GM12878 (cell line): ENCODE measurements around the gene AKT1. TPM values are rescaled to one million over a fixed set of nuclear protein-coding genes. Genes with fewer than 3 reads are reported as not detected.

Source experiments
- RELA ChIP-seq: fragments of 450-650 bp; IDR thresholded peaks from 2 replicates; pipeline ENCODE4 v1.8.0; 2014; ENCODE audit warnings: borderline replicate concordance; ENCODE audit not compliant: partially characterized antibody
- polyA plus RNA-seq, 11 experiments: library from polyadenylated mRNA; depleted of rRNA in 4 of 11; unstranded in 6 of 11; stranded (reverse) in 5 of 11; fragments of >200 nt; fragmentation: Nextera tagmentation in 4 of 11; fragmentation: Illumina TruSeq in 1 of 11; extraction: Ambion mirVana in 4 of 11; extraction: Trizol in 1 of 11; gene quantifications; 1 replicate in 1 of 11; 2 replicates in 10 of 11; pipeline versions ENCODE4 v1.2.1 to v1.2.3, GENCODE V29; 2011 to 2016; ENCODE audit warnings: inconsistent platforms in 2 of 11, missing spikeins in 2 of 11, low read depth in 1 of 11
- total RNA-seq, 4 experiments: library from RNA; depleted of rRNA in 3 of 4; stranded (reverse); fragments of >200 nt in 3 of 4; fragmentation: Illumina TruSeq in 1 of 4; extraction: Trizol in 1 of 4; gene quantifications; 2 replicates each; pipeline versions ENCODE4 v1.2.1 to v1.2.3, GENCODE V29; 2013 to 2021
- TF ChIP-seq, protein P1 (sequence below): IDR thresholded peaks from 2 replicates; pipeline ENCODE4 v1.6.1; 2012; ENCODE audit warnings: low read depth, low read length, improper control_type of control experiment
- TF ChIP-seq, protein P2 (sequence below): IDR thresholded peaks from 2 replicates; pipeline ENCODE4 v1.6.1; 2012; ENCODE audit warnings: mild to moderate bottlenecking, low read depth, low read length
- TF ChIP-seq, protein P3 (sequence below): fragments of 450-650 bp; IDR thresholded peaks from 2 replicates; pipeline ENCODE4 v1.6.1; 2017; ENCODE audit warnings: mild to moderate bottlenecking, moderate library complexity

AKT1 gene
- total and polyA plus RNA-seq, 10 of the 15 experiments (the other 5 are each of a cell fraction or from before 2014, with no cell fraction given), result 0.63 to 110 (median 58.9) TPM

DNA sequence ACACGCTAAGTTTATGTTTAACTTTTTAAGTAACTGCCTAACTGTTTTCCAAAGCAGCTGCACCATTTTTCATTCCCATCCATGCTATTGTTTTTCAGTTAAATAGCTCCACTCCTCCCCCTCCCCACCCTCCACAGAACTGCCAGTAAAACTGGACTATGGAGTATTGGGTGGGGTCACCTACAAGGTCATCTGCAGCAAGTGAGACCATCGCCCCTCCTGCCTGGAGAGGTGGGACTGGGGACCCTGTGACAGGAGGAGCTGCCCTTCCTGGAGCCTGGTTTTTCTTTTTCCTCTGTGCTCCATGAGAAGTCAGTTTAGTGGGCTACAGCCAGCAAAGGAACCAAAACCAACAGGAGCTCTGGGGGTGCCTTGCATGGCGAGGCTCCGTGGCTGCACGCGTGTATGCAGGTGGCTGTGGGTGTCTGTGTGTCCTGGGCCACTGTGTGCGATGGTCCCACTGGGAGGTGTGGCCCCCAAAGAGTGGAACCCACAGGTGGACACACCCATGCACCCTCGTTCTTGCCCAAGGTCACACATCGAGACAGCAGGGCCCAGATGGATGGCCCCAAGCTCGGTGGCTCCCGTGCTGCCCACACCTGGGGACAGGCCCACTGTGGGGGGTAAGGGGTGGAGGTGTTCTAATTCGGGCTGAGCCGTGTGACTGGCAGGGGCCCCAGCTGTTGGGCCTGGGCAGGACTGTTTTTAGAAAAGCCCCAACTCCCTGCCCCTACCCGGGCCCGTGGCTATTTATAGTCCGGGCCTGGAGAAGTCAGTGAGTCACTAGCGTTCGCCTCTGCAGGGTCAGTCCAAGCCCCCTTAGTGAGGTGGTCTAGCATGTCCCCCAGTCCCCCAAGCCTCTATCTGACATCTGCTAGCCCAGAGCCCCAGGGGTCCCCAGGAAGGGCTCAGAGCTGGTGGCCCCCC lies 73.8 kb downstream of the AKT1 start (continued):
- no peak for TF ChIP-seq RELA
- TF ChIP-seq, protein P1, sequence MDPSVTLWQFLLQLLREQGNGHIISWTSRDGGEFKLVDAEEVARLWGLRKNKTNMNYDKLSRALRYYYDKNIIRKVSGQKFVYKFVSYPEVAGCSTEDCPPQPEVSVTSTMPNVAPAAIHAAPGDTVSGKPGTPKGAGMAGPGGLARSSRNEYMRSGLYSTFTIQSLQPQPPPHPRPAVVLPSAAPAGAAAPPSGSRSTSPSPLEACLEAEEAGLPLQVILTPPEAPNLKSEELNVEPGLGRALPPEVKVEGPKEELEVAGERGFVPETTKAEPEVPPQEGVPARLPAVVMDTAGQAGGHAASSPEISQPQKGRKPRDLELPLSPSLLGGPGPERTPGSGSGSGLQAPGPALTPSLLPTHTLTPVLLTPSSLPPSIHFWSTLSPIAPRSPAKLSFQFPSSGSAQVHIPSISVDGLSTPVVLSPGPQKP, result no peak
- TF ChIP-seq, protein P2, sequence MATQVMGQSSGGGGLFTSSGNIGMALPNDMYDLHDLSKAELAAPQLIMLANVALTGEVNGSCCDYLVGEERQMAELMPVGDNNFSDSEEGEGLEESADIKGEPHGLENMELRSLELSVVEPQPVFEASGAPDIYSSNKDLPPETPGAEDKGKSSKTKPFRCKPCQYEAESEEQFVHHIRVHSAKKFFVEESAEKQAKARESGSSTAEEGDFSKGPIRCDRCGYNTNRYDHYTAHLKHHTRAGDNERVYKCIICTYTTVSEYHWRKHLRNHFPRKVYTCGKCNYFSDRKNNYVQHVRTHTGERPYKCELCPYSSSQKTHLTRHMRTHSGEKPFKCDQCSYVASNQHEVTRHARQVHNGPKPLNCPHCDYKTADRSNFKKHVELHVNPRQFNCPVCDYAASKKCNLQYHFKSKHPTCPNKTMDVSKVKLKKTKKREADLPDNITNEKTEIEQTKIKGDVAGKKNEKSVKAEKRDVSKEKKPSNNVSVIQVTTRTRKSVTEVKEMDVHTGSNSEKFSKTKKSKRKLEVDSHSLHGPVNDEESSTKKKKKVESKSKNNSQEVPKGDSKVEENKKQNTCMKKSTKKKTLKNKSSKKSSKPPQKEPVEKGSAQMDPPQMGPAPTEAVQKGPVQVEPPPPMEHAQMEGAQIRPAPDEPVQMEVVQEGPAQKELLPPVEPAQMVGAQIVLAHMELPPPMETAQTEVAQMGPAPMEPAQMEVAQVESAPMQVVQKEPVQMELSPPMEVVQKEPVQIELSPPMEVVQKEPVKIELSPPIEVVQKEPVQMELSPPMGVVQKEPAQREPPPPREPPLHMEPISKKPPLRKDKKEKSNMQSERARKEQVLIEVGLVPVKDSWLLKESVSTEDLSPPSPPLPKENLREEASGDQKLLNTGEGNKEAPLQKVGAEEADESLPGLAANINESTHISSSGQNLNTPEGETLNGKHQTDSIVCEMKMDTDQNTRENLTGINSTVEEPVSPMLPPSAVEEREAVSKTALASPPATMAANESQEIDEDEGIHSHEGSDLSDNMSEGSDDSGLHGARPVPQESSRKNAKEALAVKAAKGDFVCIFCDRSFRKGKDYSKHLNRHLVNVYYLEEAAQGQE, result no peak
- TF ChIP-seq, protein P3, sequence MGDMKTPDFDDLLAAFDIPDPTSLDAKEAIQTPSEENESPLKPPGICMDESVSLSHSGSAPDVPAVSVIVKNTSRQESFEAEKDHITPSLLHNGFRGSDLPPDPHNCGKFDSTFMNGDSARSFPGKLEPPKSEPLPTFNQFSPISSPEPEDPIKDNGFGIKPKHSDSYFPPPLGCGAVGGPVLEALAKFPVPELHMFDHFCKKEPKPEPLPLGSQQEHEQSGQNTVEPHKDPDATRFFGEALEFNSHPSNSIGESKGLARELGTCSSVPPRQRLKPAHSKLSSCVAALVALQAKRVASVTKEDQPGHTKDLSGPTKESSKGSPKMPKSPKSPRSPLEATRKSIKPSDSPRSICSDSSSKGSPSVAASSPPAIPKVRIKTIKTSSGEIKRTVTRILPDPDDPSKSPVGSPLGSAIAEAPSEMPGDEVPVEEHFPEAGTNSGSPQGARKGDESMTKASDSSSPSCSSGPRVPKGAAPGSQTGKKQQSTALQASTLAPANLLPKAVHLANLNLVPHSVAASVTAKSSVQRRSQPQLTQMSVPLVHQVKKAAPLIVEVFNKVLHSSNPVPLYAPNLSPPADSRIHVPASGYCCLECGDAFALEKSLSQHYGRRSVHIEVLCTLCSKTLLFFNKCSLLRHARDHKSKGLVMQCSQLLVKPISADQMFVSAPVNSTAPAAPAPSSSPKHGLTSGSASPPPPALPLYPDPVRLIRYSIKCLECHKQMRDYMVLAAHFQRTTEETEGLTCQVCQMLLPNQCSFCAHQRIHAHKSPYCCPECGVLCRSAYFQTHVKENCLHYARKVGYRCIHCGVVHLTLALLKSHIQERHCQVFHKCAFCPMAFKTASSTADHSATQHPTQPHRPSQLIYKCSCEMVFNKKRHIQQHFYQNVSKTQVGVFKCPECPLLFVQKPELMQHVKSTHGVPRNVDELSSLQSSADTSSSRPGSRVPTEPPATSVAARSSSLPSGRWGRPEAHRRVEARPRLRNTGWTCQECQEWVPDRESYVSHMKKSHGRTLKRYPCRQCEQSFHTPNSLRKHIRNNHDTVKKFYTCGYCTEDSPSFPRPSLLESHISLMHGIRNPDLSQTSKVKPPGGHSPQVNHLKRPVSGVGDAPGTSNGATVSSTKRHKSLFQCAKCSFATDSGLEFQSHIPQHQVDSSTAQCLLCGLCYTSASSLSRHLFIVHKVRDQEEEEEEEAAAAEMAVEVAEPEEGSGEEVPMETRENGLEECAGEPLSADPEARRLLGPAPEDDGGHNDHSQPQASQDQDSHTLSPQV, result no peak

Other genes with a start within 250 kb of the AKT1 start
Only the 7 nearest of the 11 such genes appear.
- 16.3 and 21.1 TPM in 2 replicates for gene INF2, start 106.1 kb downstream of the AKT1 start, total RNA-seq (2014; rRNA removed)
- 5.7 and 5.8 TPM in 2 replicates for gene INF2, start 106.1 kb downstream of the AKT1 start, total RNA-seq (2014; rRNA removed; fragmentation: Illumina TruSeq; extraction: Trizol)
- gene INF2, start 106.1 kb downstream of the AKT1 start, total RNA-seq (2021), result 42.7 and 43.2 TPM in 2 replicates
- 3.8 and 7.6 TPM in 2 replicates for gene INF2, start 106.1 kb downstream of the AKT1 start, polyA plus RNA-seq (2011; rRNA removed)
- 2.7 and 5.3 TPM in 2 replicates for gene INF2, start 106.1 kb downstream of the AKT1 start, polyA plus RNA-seq (2014; fragmentation: Illumina TruSeq; extraction: Trizol)
- 1 to 10 TPM in 1 of 2 experiments, under 1 TPM in 1; 0.72 to 2.1 TPM for gene INF2, start 106.1 kb downstream of the AKT1 start, polyA plus RNA-seq (2014; fragmentation: Nextera tagmentation; extraction: Ambion mirVana)
- gene INF2, start 106.1 kb downstream of the AKT1 start, polyA plus RNA-seq (2014; rRNA removed), result 28.2 and 33.9 TPM in 2 replicates
- 1 to 10 TPM; 8.9 to 9.1 TPM for gene INF2, start 106.1 kb downstream of the AKT1 start, polyA plus RNA-seq (2016; fragmentation: Nextera tagmentation; extraction: Ambion mirVana)
- gene ADSS1, start 71.5 kb downstream of the AKT1 start, total RNA-seq (2014; rRNA removed), result not detected in 2 replicates
- gene ADSS1, start 71.5 kb downstream of the AKT1 start, total RNA-seq (2014; rRNA removed; fragmentation: Illumina TruSeq; extraction: Trizol), result not detected in 2 replicates
- gene ADSS1, start 71.5 kb downstream of the AKT1 start, total RNA-seq (2021), result 0.28 TPM in 1 of 2 replicates, not detected in the other
- gene ADSS1, start 71.5 kb downstream of the AKT1 start, polyA plus RNA-seq (2011; rRNA removed), result 0.19 and 0.39 TPM in 2 replicates
- 0.12 TPM in 1 of 2 replicates, not detected in the other for gene ADSS1, start 71.5 kb downstream of the AKT1 start, polyA plus RNA-seq (2014; fragmentation: Illumina TruSeq; extraction: Trizol)
- gene ADSS1, start 71.5 kb downstream of the AKT1 start, polyA plus RNA-seq (2014; fragmentation: Nextera tagmentation; extraction: Ambion mirVana), result under 1 TPM in 1 of 2 experiments, not detected in 1; 0.11 TPM
- gene ADSS1, start 71.5 kb downstream of the AKT1 start, polyA plus RNA-seq (2014; rRNA removed), result 0.45 TPM in 1 of 2 replicates, not detected in the other
- gene ADSS1, start 71.5 kb downstream of the AKT1 start, polyA plus RNA-seq (2016; fragmentation: Nextera tagmentation; extraction: Ambion mirVana), result not detected
- 182 and 197 TPM in 2 replicates for gene SIVA1, start 42.6 kb downstream of the AKT1 start, total RNA-seq (2014; rRNA removed)
- 18.8 and 26.6 TPM in 2 replicates for gene SIVA1, start 42.6 kb downstream of the AKT1 start, total RNA-seq (2014; rRNA removed; fragmentation: Illumina TruSeq; extraction: Trizol)
- 128 and 137 TPM in 2 replicates for gene SIVA1, start 42.6 kb downstream of the AKT1 start, total RNA-seq (2021)
- gene SIVA1, start 42.6 kb downstream of the AKT1 start, polyA plus RNA-seq (2011; rRNA removed), result 29.6 and 75.5 TPM in 2 replicates
- gene SIVA1, start 42.6 kb downstream of the AKT1 start, polyA plus RNA-seq (2014; fragmentation: Illumina TruSeq; extraction: Trizol), result 4.0 and 7.6 TPM in 2 replicates
- 10 to 100 TPM in 1 of 2 experiments, 1 to 10 TPM in 1; 4.6 to 30.6 TPM for gene SIVA1, start 42.6 kb downstream of the AKT1 start, polyA plus RNA-seq (2014; fragmentation: Nextera tagmentation; extraction: Ambion mirVana)
- gene SIVA1, start 42.6 kb downstream of the AKT1 start, polyA plus RNA-seq (2014; rRNA removed), result 173 and 207 TPM in 2 replicates
- gene SIVA1, start 42.6 kb downstream of the AKT1 start, polyA plus RNA-seq (2016; fragmentation: Nextera tagmentation; extraction: Ambion mirVana), result 100 to 1,000 TPM; 270 to 282 TPM
- gene ZBTB42, start 5.4 kb upstream of the AKT1 start, total RNA-seq (2014; rRNA removed), result 0.33 and 0.68 TPM in 2 replicates
- gene ZBTB42, start 5.4 kb upstream of the AKT1 start, total RNA-seq (2014; rRNA removed; fragmentation: Illumina TruSeq; extraction: Trizol), result 0.46 and 0.54 TPM in 2 replicates
- gene ZBTB42, start 5.4 kb upstream of the AKT1 start, total RNA-seq (2021), result 1.2 and 1.3 TPM in 2 replicates
- gene ZBTB42, start 5.4 kb upstream of the AKT1 start, polyA plus RNA-seq (2011; rRNA removed), result 0.10 and 0.22 TPM in 2 replicates
- gene ZBTB42, start 5.4 kb upstream of the AKT1 start, polyA plus RNA-seq (2014; fragmentation: Illumina TruSeq; extraction: Trizol), result 0.13 TPM in 1 of 2 replicates, not detected in the other
- under 1 TPM in 1 of 2 experiments, not detected in 1; 0.05 TPM for gene ZBTB42, start 5.4 kb upstream of the AKT1 start, polyA plus RNA-seq (2014; fragmentation: Nextera tagmentation; extraction: Ambion mirVana)
- 0.51 and 0.94 TPM in 2 replicates for gene ZBTB42, start 5.4 kb upstream of the AKT1 start, polyA plus RNA-seq (2014; rRNA removed)
- under 1 TPM in 1 of 2 experiments, not detected in 1; 0.23 TPM for gene ZBTB42, start 5.4 kb upstream of the AKT1 start, polyA plus RNA-seq (2016; fragmentation: Nextera tagmentation; extraction: Ambion mirVana)
- 0.06 and 0.16 TPM in 2 replicates for gene CEP170B, start 69.5 kb upstream of the AKT1 start, total RNA-seq (2014; rRNA removed)
- 0.04 and 0.05 TPM in 2 replicates for gene CEP170B, start 69.5 kb upstream of the AKT1 start, total RNA-seq (2014; rRNA removed; fragmentation: Illumina TruSeq; extraction: Trizol)
- gene CEP170B, start 69.5 kb upstream of the AKT1 start, total RNA-seq (2021), result 0.44 and 0.51 TPM in 2 replicates
- gene CEP170B, start 69.5 kb upstream of the AKT1 start, polyA plus RNA-seq (2011; rRNA removed), result 0.03 TPM in 1 of 2 replicates, not detected in the other
- 0.01 TPM in 1 of 2 replicates, not detected in the other for gene CEP170B, start 69.5 kb upstream of the AKT1 start, polyA plus RNA-seq (2014; fragmentation: Illumina TruSeq; extraction: Trizol)
- not detected for gene CEP170B, start 69.5 kb upstream of the AKT1 start, polyA plus RNA-seq (2014; fragmentation: Nextera tagmentation; extraction: Ambion mirVana)
- 0.12 and 0.24 TPM in 2 replicates for gene CEP170B, start 69.5 kb upstream of the AKT1 start, polyA plus RNA-seq (2014; rRNA removed)
- not detected for gene CEP170B, start 69.5 kb upstream of the AKT1 start, polyA plus RNA-seq (2016; fragmentation: Nextera tagmentation; extraction: Ambion mirVana)
- 32.1 and 43.2 TPM in 2 replicates for gene PLD4, start 129.1 kb upstream of the AKT1 start, total RNA-seq (2014; rRNA removed)
- gene PLD4, start 129.1 kb upstream of the AKT1 start, total RNA-seq (2014; rRNA removed; fragmentation: Illumina TruSeq; extraction: Trizol), result 7.2 and 9.1 TPM in 2 replicates
- gene PLD4, start 129.1 kb upstream of the AKT1 start, total RNA-seq (2021), result 54.3 and 57.7 TPM in 2 replicates
- 0.04 and 0.20 TPM in 2 replicates for gene PLD4, start 129.1 kb upstream of the AKT1 start, polyA plus RNA-seq (2011; rRNA removed)
- gene PLD4, start 129.1 kb upstream of the AKT1 start, polyA plus RNA-seq (2014; fragmentation: Illumina TruSeq; extraction: Trizol), result 2.7 and 5.3 TPM in 2 replicates
- under 1 TPM; 0.27 to 0.37 TPM for gene PLD4, start 129.1 kb upstream of the AKT1 start, polyA plus RNA-seq (2014; fragmentation: Nextera tagmentation; extraction: Ambion mirVana)
- gene PLD4, start 129.1 kb upstream of the AKT1 start, polyA plus RNA-seq (2014; rRNA removed), result 36.3 and 46.7 TPM in 2 replicates
- gene PLD4, start 129.1 kb upstream of the AKT1 start, polyA plus RNA-seq (2016; fragmentation: Nextera tagmentation; extraction: Ambion mirVana), result 10 to 100 TPM; 10.6 to 13.0 TPM
- not detected in 2 replicates for gene AHNAK2, start 182.6 kb upstream of the AKT1 start, total RNA-seq (2014; rRNA removed)
- not detected in 2 replicates for gene AHNAK2, start 182.6 kb upstream of the AKT1 start, total RNA-seq (2014; rRNA removed; fragmentation: Illumina TruSeq; extraction: Trizol)
- 0.03 and 0.10 TPM in 2 replicates for gene AHNAK2, start 182.6 kb upstream of the AKT1 start, total RNA-seq (2021)
- 0.03 TPM in 1 of 2 replicates, not detected in the other for gene AHNAK2, start 182.6 kb upstream of the AKT1 start, polyA plus RNA-seq (2011; rRNA removed)
- not detected in 2 replicates for gene AHNAK2, start 182.6 kb upstream of the AKT1 start, polyA plus RNA-seq (2014; fragmentation: Illumina TruSeq; extraction: Trizol)
- gene AHNAK2, start 182.6 kb upstream of the AKT1 start, polyA plus RNA-seq (2014; fragmentation: Nextera tagmentation; extraction: Ambion mirVana), result not detected
- not detected in 2 replicates for gene AHNAK2, start 182.6 kb upstream of the AKT1 start, polyA plus RNA-seq (2014; rRNA removed)
- not detected for gene AHNAK2, start 182.6 kb upstream of the AKT1 start, polyA plus RNA-seq (2016; fragmentation: Nextera tagmentation; extraction: Ambion mirVana)